ENCODE results near the gene MAP3K10.

- TF ChIP-seq CTCF (IDR thresholded peaks at IDR 0.05) (peak in 1 of 6 experiments; percentile 14), POLR2A (IDR thresholded peaks at IDR 0.05) (no peak)
These were observed 34.4 kb downstream of the MAP3K10 start for GRCh38 chr19:40225440-40226305.
